Measurements from ENCODE around the gene M1AP. TPM values are rescaled to one million over a fixed set of nuclear protein-coding genes. Genes with fewer than 3 reads are reported as not detected.

Gene M1AP
- total and polyA plus RNA-seq, 2 of the 8 experiments (the other 6 are each of a cell fraction or from before 2014, with no cell fraction given): 4.8 TPM

DNA sequence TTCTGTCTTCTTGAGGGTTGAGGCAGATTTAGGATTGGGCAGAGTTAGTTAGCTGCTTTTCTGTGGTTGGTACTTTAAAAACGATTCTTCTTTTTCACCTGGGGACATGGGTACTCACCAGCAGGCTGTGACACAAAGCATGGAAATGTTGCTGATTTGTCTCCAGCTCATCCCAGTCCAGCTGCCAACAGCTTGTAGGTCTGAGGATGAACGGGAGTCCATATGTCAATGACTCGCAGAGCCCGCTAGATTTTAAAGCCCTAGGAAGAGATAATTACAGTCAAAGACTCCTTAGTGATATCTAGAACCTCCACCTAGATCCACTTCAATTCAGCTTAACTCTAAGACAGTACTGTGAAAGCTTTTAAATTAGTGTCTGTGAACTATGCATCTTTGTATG is 72.8 kb downstream of the M1AP start:
- Histone ChIP-seq H3K18ac (ENCODE audit: extremely low read depth, low read length) (no peak overlapping the region), H3K27ac (ENCODE audit: low read depth, low read length) (no peak overlapping the region), H3K9me3 (ENCODE audit: insufficient read depth in 2 of 2, low read depth in 1 of 2, low read length in 1 of 2) (no peaks in the 10 kb centered on the region), H3K4me1 (replicated peaks in 1 of 4; ENCODE audit: control insufficient read depth in 3 of 4, insufficient read depth in 4 of 4, low read length in 3 of 4) (no peaks in the 10 kb centered on the region), H3K14ac (ENCODE audit: insufficient read length) (no peak overlapping the region), H2AK5ac (ENCODE audit: low read depth, low read length) (no peak overlapping the region), H3K4me2 (ENCODE audit: insufficient read depth in 1 of 2, low read depth in 2 of 2, low read length in 2 of 2) (no peak overlapping the region), H4K5ac (ENCODE audit: insufficient read length, low read depth, low read length) (no peak overlapping the region), H4K91ac (replicated peaks; ENCODE audit: insufficient read length, low read length) (no peak overlapping the region), H4K20me1 (replicated peaks in 1 of 2; ENCODE audit: control insufficient read depth in 1 of 2, insufficient read depth in 2 of 2, low read length in 2 of 2) (no peaks in the 10 kb centered on the region), H2BK5ac (ENCODE audit: low read depth, low read length) (no peak overlapping the region), H2AFZ (ENCODE audit: low read length) (no peak overlapping the region), H3K4me3 (ENCODE audit: extremely low read depth in 1 of 4, insufficient read depth in 2 of 4, low read depth in 3 of 4, low read length in 4 of 4) (no peak overlapping the region), H2BK12ac (ENCODE audit: low read depth, low read length) (no peak overlapping the region), H3K56ac (replicated peaks; ENCODE audit: insufficient read length, low read depth, low read length) (no peak overlapping the region), H3K4ac (replicated peaks; ENCODE audit: insufficient read length, low read depth, low read length) (no peak overlapping the region), H3K23ac (ENCODE audit: insufficient read length) (no peak overlapping the region), H3K36me3 (ENCODE audit: control insufficient read depth in 2 of 4, insufficient read depth in 4 of 4, low read length in 3 of 4) (no peaks in the 10 kb centered on the region), H3K79me2 (ENCODE audit: control insufficient read depth in 1 of 2, insufficient read depth in 2 of 2, low read length in 2 of 2) (no peaks in the 10 kb centered on the region), H3K79me1 (ENCODE audit: low read depth, low read length) (no peaks in the 10 kb centered on the region), H3K27me3 (replicated peaks in 1 of 4; ENCODE audit: control insufficient read depth in 3 of 4, extremely low read depth in 1 of 4, insufficient read depth in 3 of 4, low read length in 3 of 4) (no peaks in the 10 kb centered on the region), H2BK15ac (ENCODE audit: low read length) (no peak overlapping the region), H3K9ac (replicated peaks in 1 of 4; ENCODE audit: extremely low read depth in 1 of 4, low read depth in 3 of 4, low read length in 3 of 4) (no peak overlapping the region), H3K23me2 (ENCODE audit: low read depth, low read length) (0 out of 2 replicates have a peak, but pooled peaks cover 1% of the 10 kb centered on the region), H2BK120ac (replicated peaks; ENCODE audit: low read depth, low read length) (no peak overlapping the region), H4K8ac (ENCODE audit: extremely low read depth, insufficient read depth, low read length) (no peak overlapping the region), H2BK20ac (ENCODE audit: low read length) (no peak overlapping the region)
- 93% methylated on average over 4 of the region's 4 CpGs; no CpG with 5 or more reads in 1 of the 2 experiments for WGBS, 2 experiments (ENCODE audit: extremely low coverage in 1 of 2, insufficient coverage in 1 of 2, insufficient read length in 1 of 2, insufficient replicate concordance in 2 of 2, low coverage in 1 of 2, low lambda C conversion rate in 2 of 2, missing lambda C conversion rate in 1 of 2)
- FAIRE-seq (no peak), DNase-seq (ENCODE audit: low read depth in 1 of 2, low spot score in 2 of 2) (no peak)
- POLR2A ChIA-PET (ENCODE audit: partially characterized antibody): interaction anchor here (1.1 kb wide), 1 partner anchor 69 kb away, joined by 4 read pairs; no protein-coding TSS in a partner anchor
- CTCF ChIA-PET (ENCODE audit: partially characterized antibody): interaction anchor here (0.8 to 10.0 kb wide), 8 partner anchors 8 to 241 kb away, joined by 3 to 158 read pairs (median 4); partner anchors contain the start of genes CCDC142 and TTC31
- TF ChIP-seq CREB1 (IDR thresholded peaks at IDR 0.05): no peak
- TF ChIP-seq SP2 (IDR thresholded peaks at IDR 0.05; ENCODE audit: low read length): no peak
- no peak for TF ChIP-seq EP300 (IDR thresholded peaks at IDR 0.05; ENCODE audit: borderline replicate concordance in 1 of 2, low read depth in 2 of 2, low read length in 2 of 2)
- no peak for TF ChIP-seq SRF (IDR thresholded peaks at IDR 0.05; ENCODE audit: low read depth, low read length)
- TF ChIP-seq SAP30 (IDR thresholded peaks at IDR 0.05; ENCODE audit: insufficient read depth, insufficient replicate concordance, low read length): no peak
- no peak for TF ChIP-seq KDM1A (IDR thresholded peaks at IDR 0.05; ENCODE audit: borderline replicate concordance, low read length)
- no peak for TF ChIP-seq ASH2L (IDR thresholded peaks at IDR 0.05; ENCODE audit: low read length)
- TF ChIP-seq KDM5A (IDR thresholded peaks at IDR 0.05; ENCODE audit: low read length): no peak
